Activated CD8-positive, alpha-beta memory T cell treated with anti-CD3 and anti-CD28 coated beads for 48 hours (primary cell): ENCODE data around the gene SYNE3.

ENCODE experiments used
- DNase-seq, 3 experiments: peaks; one replicate each; pipeline ENCODE4 v3.0.0-alpha.2; 2020; ENCODE audit warnings: low read depth in 2 of 3, low spot score in 2 of 3

Gene SYNE3

GRCh38 chr14:95504135-95505029 is 12.1 kb downstream of the SYNE3 start:
- no peak for DNase-seq

- no peak for DNase-seq
Observed at GRCh38 chr14:95503365-95504134, 12.9 kb downstream of the SYNE3 start.

GRCh38 chr14:95502381-95502950 is 14.0 kb downstream of the SYNE3 start:
- DNase-seq: no peak

GRCh38 chr14:95500772-95501401 is 15.6 kb downstream of the SYNE3 start:
- no peak for DNase-seq

- no peak for DNase-seq
Observed at GRCh38 chr14:95500201-95500681, 16.2 kb downstream of the SYNE3 start.

- DNase-seq: no peak
Observed at GRCh38 chr14:95499354-95499750, 17.1 kb downstream of the SYNE3 start.

- DNase-seq: no peak
Observed at GRCh38 chr14:95498622-95499353, 17.7 kb downstream of the SYNE3 start.

GRCh38 chr14:95497561-95498011 is 18.9 kb downstream of the SYNE3 start:
- DNase-seq: no peak

- no peak for DNase-seq
Observed at GRCh38 chr14:95496690-95497259, 19.7 kb downstream of the SYNE3 start.

GRCh38 chr14:95496111-95496681 is 20.3 kb downstream of the SYNE3 start:
- no peak for DNase-seq

GRCh38 chr14:95495538-95496025 is 20.9 kb downstream of the SYNE3 start:
- no peak for DNase-seq

GRCh38 chr14:95495076-95495475 is 21.4 kb downstream of the SYNE3 start:
- no peak for DNase-seq

GRCh38 chr14:95494456-95494855 is 22.0 kb downstream of the SYNE3 start:
- no peak for DNase-seq

GRCh38 chr14:95493976-95494375 is 22.5 kb downstream of the SYNE3 start:
- no peak for DNase-seq

- no peak for DNase-seq
Observed at GRCh38 chr14:95493503-95493902, 22.9 kb downstream of the SYNE3 start.

GRCh38 chr14:95491936-95492608 is 24.4 kb downstream of the SYNE3 start:
- no peak for DNase-seq

GRCh38 chr14:95490727-95491451 is 25.6 kb downstream of the SYNE3 start:
- DNase-seq: no peak

- DNase-seq: no peak
Observed at GRCh38 chr14:95490138-95490509, 26.3 kb downstream of the SYNE3 start.
